ENCODE results near the gene ZNF292. TPM values are rescaled to one million over a fixed set of nuclear protein-coding genes. Genes with fewer than 3 reads are reported as not detected.

ZNF292 gene
- total RNA-seq, 1 experiment from 2014 or later, result 45.0 TPM

DNA sequence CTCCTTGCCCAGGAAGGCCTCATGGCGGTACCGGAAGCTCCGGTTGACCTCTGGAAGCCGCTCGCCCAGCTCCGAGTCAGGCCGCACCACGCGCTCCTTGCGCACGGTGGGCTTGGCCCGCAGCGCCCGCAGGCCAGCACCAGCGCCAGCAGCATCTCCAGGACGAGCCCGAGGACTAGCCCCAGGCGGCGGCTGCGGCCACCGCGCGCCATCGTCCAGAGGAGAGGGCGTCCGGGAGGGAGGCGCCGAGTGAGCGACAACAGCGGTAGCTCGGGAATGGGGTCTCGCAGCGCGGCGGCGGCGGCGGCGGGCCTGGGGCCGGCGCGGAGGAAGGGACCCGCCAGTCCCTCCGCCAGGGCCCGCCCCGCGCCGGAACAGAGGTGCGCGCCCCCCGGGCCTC, 32.9 kb upstream of the ZNF292 start:
- Histone ChIP-seq H3K27ac (ENCODE audit: low read depth, low read length, poor library complexity, severe bottlenecking) (no peak overlapping the region), H3K36me3 (ENCODE audit: insufficient read depth, low read length, poor library complexity, severe bottlenecking) (no peaks in the 10 kb centered on the region), H3K9me3 (ENCODE audit: low read depth, low read length, poor library complexity, severe bottlenecking) (no peaks in the 10 kb centered on the region), H3K4me1 (ENCODE audit: insufficient read depth, low read length, poor library complexity, severe bottlenecking) (no peaks in the 10 kb centered on the region), H3K27me3 (replicated peaks; ENCODE audit: insufficient read depth, low read depth, low read length, poor library complexity) (no peaks in the 10 kb centered on the region), H3K4me3 (ENCODE audit: low read depth, low read length, poor library complexity, severe bottlenecking) (no peak overlapping the region)
- no peak for DNase-seq (ENCODE audit: low spot score)
- ChIA-PET CTCF (no interaction called here), POLR2A (ENCODE audit: low non-redundant PET) (no interaction called here)
- intact Hi-C loops (cut with micrococcal nuclease; ENCODE audit: unreplicated experiment), result no loop called here
- TF ChIP-seq, protein P1, sequence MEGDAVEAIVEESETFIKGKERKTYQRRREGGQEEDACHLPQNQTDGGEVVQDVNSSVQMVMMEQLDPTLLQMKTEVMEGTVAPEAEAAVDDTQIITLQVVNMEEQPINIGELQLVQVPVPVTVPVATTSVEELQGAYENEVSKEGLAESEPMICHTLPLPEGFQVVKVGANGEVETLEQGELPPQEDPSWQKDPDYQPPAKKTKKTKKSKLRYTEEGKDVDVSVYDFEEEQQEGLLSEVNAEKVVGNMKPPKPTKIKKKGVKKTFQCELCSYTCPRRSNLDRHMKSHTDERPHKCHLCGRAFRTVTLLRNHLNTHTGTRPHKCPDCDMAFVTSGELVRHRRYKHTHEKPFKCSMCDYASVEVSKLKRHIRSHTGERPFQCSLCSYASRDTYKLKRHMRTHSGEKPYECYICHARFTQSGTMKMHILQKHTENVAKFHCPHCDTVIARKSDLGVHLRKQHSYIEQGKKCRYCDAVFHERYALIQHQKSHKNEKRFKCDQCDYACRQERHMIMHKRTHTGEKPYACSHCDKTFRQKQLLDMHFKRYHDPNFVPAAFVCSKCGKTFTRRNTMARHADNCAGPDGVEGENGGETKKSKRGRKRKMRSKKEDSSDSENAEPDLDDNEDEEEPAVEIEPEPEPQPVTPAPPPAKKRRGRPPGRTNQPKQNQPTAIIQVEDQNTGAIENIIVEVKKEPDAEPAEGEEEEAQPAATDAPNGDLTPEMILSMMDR (conservative IDR thresholded peaks at IDR 0.05; ENCODE audit: low read depth, low read length), result no peak
- no peak for TF ChIP-seq EZH2 (IDR thresholded peaks at IDR 0.05; ENCODE audit: borderline replicate concordance, low read depth, low read length, poor library complexity, severe bottlenecking)
- no TSS peak for BruUV-seq (replicated peaks)

DNA sequence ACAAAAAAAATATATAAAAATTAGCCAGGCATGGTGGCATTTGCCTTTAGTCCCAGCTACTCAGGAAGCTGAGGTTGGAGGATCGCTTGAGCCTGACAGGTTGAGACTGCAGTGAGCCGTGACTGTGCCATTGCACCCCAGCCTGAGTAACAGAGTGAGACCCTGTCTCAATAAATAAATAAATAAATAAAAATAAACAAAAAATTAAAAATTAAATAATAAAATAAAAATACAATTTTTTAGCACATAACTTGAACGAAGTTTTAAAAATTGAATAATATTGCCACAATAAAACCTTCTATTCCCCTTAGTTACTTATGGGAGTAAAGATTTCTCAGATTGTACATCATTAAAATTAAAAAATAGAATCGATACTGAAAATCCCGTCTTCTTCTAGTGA, 31.3 kb upstream of the ZNF292 start:
- Histone ChIP-seq H3K36me3 (ENCODE audit: insufficient read depth, low read length, poor library complexity, severe bottlenecking) (no peaks in the 10 kb centered on the region), H3K4me1 (ENCODE audit: insufficient read depth, low read length, poor library complexity, severe bottlenecking) (no peaks in the 10 kb centered on the region), H3K9me3 (ENCODE audit: low read depth, low read length, poor library complexity, severe bottlenecking) (no peaks in the 10 kb centered on the region), H3K4me3 (ENCODE audit: low read depth, low read length, poor library complexity, severe bottlenecking) (no peak overlapping the region), H3K27ac (ENCODE audit: low read depth, low read length, poor library complexity, severe bottlenecking) (no peak overlapping the region), H3K27me3 (replicated peaks; ENCODE audit: insufficient read depth, low read depth, low read length, poor library complexity) (no peaks in the 10 kb centered on the region)
- no TSS peak for BruUV-seq (replicated peaks)
- TF ChIP-seq, protein P1 (conservative IDR thresholded peaks at IDR 0.05; ENCODE audit: low read depth, low read length), result no peak
- no peak for TF ChIP-seq EZH2 (IDR thresholded peaks at IDR 0.05; ENCODE audit: borderline replicate concordance, low read depth, low read length, poor library complexity, severe bottlenecking)
- intact Hi-C loops (cut with micrococcal nuclease; ENCODE audit: unreplicated experiment), result no loop called here
- no peak for DNase-seq (ENCODE audit: low spot score)
- ChIA-PET POLR2A (ENCODE audit: low non-redundant PET) (no interaction called here), CTCF (no interaction called here)

DNA sequence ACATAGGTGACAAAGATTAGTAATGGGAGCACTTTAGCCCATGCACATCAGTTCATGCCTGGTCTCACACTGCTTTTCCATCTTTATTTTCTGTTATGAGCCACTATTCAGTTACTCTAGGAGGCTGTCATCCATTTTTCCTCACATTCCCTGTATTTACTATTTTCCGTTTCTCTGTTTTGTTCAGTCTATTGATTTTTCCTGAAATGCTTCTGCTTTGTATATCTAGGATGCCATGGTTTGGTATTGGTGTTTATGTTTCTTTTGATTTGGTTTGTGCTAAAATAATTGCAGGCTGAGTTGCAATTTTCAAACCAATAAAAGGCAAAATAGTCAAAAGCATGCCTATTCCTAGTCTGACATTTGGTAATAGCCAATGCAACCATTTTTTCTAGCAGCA, 28.9 kb upstream of the ZNF292 start:
- no peak for DNase-seq (ENCODE audit: low spot score)
- BruUV-seq (replicated peaks), result no TSS peak
- POLR2A ChIA-PET (ENCODE audit: low non-redundant PET), result no interaction called here
- Histone ChIP-seq H3K4me1 (ENCODE audit: insufficient read depth, low read length, poor library complexity, severe bottlenecking) (no peaks in the 10 kb centered on the region), H3K9me3 (ENCODE audit: low read depth, low read length, poor library complexity, severe bottlenecking) (no peaks in the 10 kb centered on the region), H3K27me3 (replicated peaks; ENCODE audit: insufficient read depth, low read depth, low read length, poor library complexity) (no peaks in the 10 kb centered on the region), H3K27ac (ENCODE audit: low read depth, low read length, poor library complexity, severe bottlenecking) (no peak overlapping the region), H3K36me3 (ENCODE audit: insufficient read depth, low read length, poor library complexity, severe bottlenecking) (no peaks in the 10 kb centered on the region), H3K4me3 (ENCODE audit: low read depth, low read length, poor library complexity, severe bottlenecking) (no peak overlapping the region)
- intact Hi-C loops (cut with micrococcal nuclease; ENCODE audit: unreplicated experiment), result no loop called here
- TF ChIP-seq, protein P1 (conservative IDR thresholded peaks at IDR 0.05; ENCODE audit: low read depth, low read length), result no peak
- TF ChIP-seq EZH2 (IDR thresholded peaks at IDR 0.05; ENCODE audit: borderline replicate concordance, low read depth, low read length, poor library complexity, severe bottlenecking), result no peak
- CTCF ChIA-PET, result no interaction called here

All from A673 (cell line).